Glomerular visceral epithelial cell (primary cell): Measurements from ENCODE around the gene NT5E.
"Not testable (repeated sequence)": the region's sequence is repeated elsewhere in the genome, so short reads cannot be mapped to it uniquely, and the experiment has no call there.

Experiments used
- DNase-seq: peaks from one replicate; pipeline ENCODE4 v3.0.0-alpha.2; 2016; ENCODE audit errors: extremely low spot score

NT5E gene

GRCh38 chr6:85493389-85493788, 43.5 kb downstream of the NT5E start:
- no peak for DNase-seq

GRCh38 chr6:85494547-85495536, 45.0 kb downstream of the NT5E start:
- no peak for DNase-seq

GRCh38 chr6:85496009-85496579, 46.2 kb downstream of the NT5E start:
- DNase-seq = no peak

- no peak for DNase-seq
Observed at GRCh38 chr6:85496856-85497255, 47.0 kb downstream of the NT5E start.

- DNase-seq = peak; percentile 75
Observed at GRCh38 chr6:85498596-85499258, 48.8 kb downstream of the NT5E start.

GRCh38 chr6:85506441-85507093, 56.7 kb downstream of the NT5E start:
- DNase-seq = no peak

GRCh38 chr6:85516168-85516567, 66.3 kb downstream of the NT5E start:
- DNase-seq = no peak

- not testable (repeated sequence) for DNase-seq
Observed at GRCh38 chr6:85524281-85524680, 74.4 kb downstream of the NT5E start.

- peak; percentile 5 for DNase-seq
Observed at GRCh38 chr6:85537055-85537494, 87.2 kb downstream of the NT5E start.

GRCh38 chr6:85544776-85545175, 94.9 kb downstream of the NT5E start:
- DNase-seq = no peak
